Measurements from ENCODE around the gene ADK.
"Not testable (repeated sequence)": the region's sequence is repeated elsewhere in the genome, so short reads cannot be mapped to it uniquely, and the experiment has no call there.

ADK gene

GRCh38 chr10:74187237-74187636, 36.2 kb downstream of the ADK start:
- no peak for DNase-seq

- not testable (repeated sequence) for DNase-seq
Measured at GRCh38 chr10:74188617-74189016, 37.6 kb downstream of the ADK start.

GRCh38 chr10:74189999-74190421, 39.0 kb downstream of the ADK start:
- peak; percentile 96 for DNase-seq

- peak; percentile 62 for DNase-seq
Measured at GRCh38 chr10:74190494-74190893, 39.5 kb downstream of the ADK start.

- peak; percentile 52 for DNase-seq
Measured at GRCh38 chr10:74194545-74194944, 43.5 kb downstream of the ADK start.

GRCh38 chr10:74194999-74195398, 44.0 kb downstream of the ADK start:
- DNase-seq, result peak; percentile 48

- DNase-seq, result no peak
Measured at GRCh38 chr10:74199315-74199714, 48.3 kb downstream of the ADK start.

- peak; percentile 16 for DNase-seq
Measured at GRCh38 chr10:74202356-74202755, 51.3 kb downstream of the ADK start.

- no peak for DNase-seq
Measured at GRCh38 chr10:74206746-74207145, 55.7 kb downstream of the ADK start.

- DNase-seq, result no peak
Measured at GRCh38 chr10:74207691-74208480, 56.9 kb downstream of the ADK start.

- no peak for DNase-seq
Measured at GRCh38 chr10:74208997-74209396, 58.0 kb downstream of the ADK start.

GRCh38 chr10:74213019-74213418, 62.0 kb downstream of the ADK start:
- no peak for DNase-seq

GRCh38 chr10:74213571-74214162, 62.6 kb downstream of the ADK start:
- peak; percentile 69 for DNase-seq

GRCh38 chr10:74217110-74217509, 66.1 kb downstream of the ADK start:
- not testable (repeated sequence) for DNase-seq

- not testable (repeated sequence) for DNase-seq
Measured at GRCh38 chr10:74222467-74222866, 71.4 kb downstream of the ADK start.

GRCh38 chr10:74223755-74224529, 72.9 kb downstream of the ADK start:
- peak; percentile 74 for DNase-seq

- peak; percentile 54 for DNase-seq
Measured at GRCh38 chr10:74227697-74228424, 76.8 kb downstream of the ADK start.

GRCh38 chr10:74231375-74231774, 80.4 kb downstream of the ADK start:
- DNase-seq, result no peak

- DNase-seq, result no peak
Measured at GRCh38 chr10:74233281-74233680, 82.3 kb downstream of the ADK start.

- no peak for DNase-seq
Measured at GRCh38 chr10:74234569-74234968, 83.5 kb downstream of the ADK start.

GRCh38 chr10:74238031-74238431, 87.0 kb downstream of the ADK start:
- peak; percentile 63 for DNase-seq

GRCh38 chr10:74238516-74238915, 87.5 kb downstream of the ADK start:
- no peak for DNase-seq

- no peak for DNase-seq
Measured at GRCh38 chr10:74243067-74243466, 92.0 kb downstream of the ADK start.
